HG02588 (cell line): ENCODE data around the gene TEX10.
"Not testable (repeated sequence)": the region's sequence is repeated elsewhere in the genome, so short reads cannot be mapped to it uniquely, and the experiment has no call there.

Experiments
- ATAC-seq: cut with Tn5 transposase; IDR thresholded peaks from one replicate; pipeline ENCODE4 v1.9.1; 2021; ENCODE audit warnings: mild to moderate bottlenecking, moderate library complexity; ENCODE audit not compliant: unreplicated experiment

The TEX10 gene

GRCh38 chr9:100350188-100350587 is 2.6 kb downstream of the TEX10 start:
- no peak for ATAC-seq

GRCh38 chr9:100346836-100347235 is 5.9 kb downstream of the TEX10 start:
- no peak for ATAC-seq

GRCh38 chr9:100341889-100342288 is 10.9 kb downstream of the TEX10 start:
- ATAC-seq = no peak

- ATAC-seq = no peak
Observed at GRCh38 chr9:100340224-100340623, 12.5 kb downstream of the TEX10 start.

- not testable (repeated sequence) for ATAC-seq
Observed at GRCh38 chr9:100338736-100339135, 14.0 kb downstream of the TEX10 start.

- no peak for ATAC-seq
Observed at GRCh38 chr9:100324594-100325200, 28.0 kb downstream of the TEX10 start.

- no peak for ATAC-seq
Observed at GRCh38 chr9:100322954-100323536, 29.7 kb downstream of the TEX10 start.

- no peak for ATAC-seq
Observed at GRCh38 chr9:100317706-100318105, 35.0 kb downstream of the TEX10 start.

GRCh38 chr9:100315561-100315960 is 37.2 kb downstream of the TEX10 start:
- ATAC-seq = no peak

GRCh38 chr9:100309992-100310391 is 42.8 kb downstream of the TEX10 start:
- no peak for ATAC-seq

GRCh38 chr9:100308965-100309564 is 43.7 kb downstream of the TEX10 start:
- ATAC-seq = no peak

GRCh38 chr9:100307080-100307479 is 45.7 kb downstream of the TEX10 start:
- no peak for ATAC-seq

GRCh38 chr9:100306283-100306682 is 46.5 kb downstream of the TEX10 start:
- no peak for ATAC-seq

- no peak for ATAC-seq
Observed at GRCh38 chr9:100303747-100304146, 49.0 kb downstream of the TEX10 start.

- no peak for ATAC-seq
Observed at GRCh38 chr9:100298378-100298777, 54.4 kb downstream of the TEX10 start.

GRCh38 chr9:100296407-100296806 is 56.3 kb downstream of the TEX10 start:
- no peak for ATAC-seq

- no peak for ATAC-seq
Observed at GRCh38 chr9:100295240-100295639, 57.5 kb downstream of the TEX10 start.

- ATAC-seq = no peak
Observed at GRCh38 chr9:100294806-100295205, 57.9 kb downstream of the TEX10 start.

- no peak for ATAC-seq
Observed at GRCh38 chr9:100294341-100294740, 58.4 kb downstream of the TEX10 start.

GRCh38 chr9:100292414-100292813 is 60.3 kb downstream of the TEX10 start:
- no peak for ATAC-seq

GRCh38 chr9:100290714-100291113 is 62.0 kb downstream of the TEX10 start:
- no peak for ATAC-seq

- ATAC-seq = no peak
Observed at GRCh38 chr9:100287186-100287585, 65.6 kb downstream of the TEX10 start.

- no peak for ATAC-seq
Observed at GRCh38 chr9:100286257-100286656, 66.5 kb downstream of the TEX10 start.
